ENCODE results near the gene OSTN.
A peak's percentile ranks its signal among the peaks of the same experiment; 100 is the strongest.

Gene OSTN

DNA sequence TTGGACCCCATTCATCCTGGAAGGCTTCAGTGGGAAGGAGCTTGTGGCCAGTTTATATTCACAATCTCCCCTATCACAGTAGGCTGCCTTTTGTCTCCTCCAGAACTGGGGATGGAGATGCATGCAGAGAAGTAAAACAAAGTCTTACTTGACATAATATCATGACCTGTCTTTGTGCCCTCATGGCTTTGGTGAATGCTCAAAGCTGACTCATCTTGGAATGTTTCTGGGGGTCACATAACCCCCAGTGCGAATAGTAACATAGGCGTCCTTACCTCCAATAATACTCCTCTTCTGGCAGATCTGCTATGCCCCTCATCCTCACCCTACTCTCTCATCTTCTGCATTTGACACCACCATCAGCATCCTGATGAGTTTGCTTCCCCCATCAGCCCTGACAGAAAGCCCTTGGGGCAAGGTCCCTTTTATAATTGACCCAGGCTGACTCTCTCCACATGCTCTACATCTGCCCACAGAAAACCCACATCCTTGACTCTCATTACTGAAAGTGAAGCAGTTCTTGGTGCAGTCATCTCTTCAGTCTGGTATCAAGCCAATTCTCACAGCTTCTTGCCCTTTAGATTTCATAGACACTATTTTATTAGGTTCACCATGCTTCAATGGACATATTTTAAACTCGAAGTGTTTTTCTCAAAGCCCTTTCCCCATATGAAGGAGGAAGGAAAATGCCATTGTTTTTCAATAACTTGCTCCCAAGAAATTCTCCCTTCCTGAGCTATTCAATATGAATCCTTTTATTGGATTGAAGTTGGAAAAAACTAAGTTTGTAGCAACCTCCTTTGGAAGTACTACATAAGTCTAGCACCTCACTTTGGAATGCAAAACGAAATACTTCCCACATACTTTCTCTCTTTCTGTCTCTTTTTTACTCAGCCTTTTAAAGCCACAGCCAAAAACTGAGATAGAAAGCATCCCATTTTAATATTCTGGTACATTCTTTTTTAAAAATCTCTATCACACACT lies 36.6 kb downstream of the OSTN start:
- DNase-seq: peak; percentile 32
- H4K91ac ChIP-seq (ENCODE audit: low read length): no peak overlapping the region
- no peak overlapping the region for H4K8ac ChIP-seq (ENCODE audit: low read length)
- no peak overlapping the region for H3K4me2 ChIP-seq (ENCODE audit: low read length, poor library complexity, severe bottlenecking)
- H3K36me3 ChIP-seq (ENCODE audit: control insufficient read depth in 1 of 2, insufficient read depth in 2 of 2, low read depth in 1 of 2, low read length in 2 of 2): no peaks in the 10 kb centered on the region
- H3K4me1 ChIP-seq (ENCODE audit: control insufficient read depth, insufficient read depth, low read depth, low read length): peaks cover 2% of the 10 kb centered on the region
- H2AK5ac ChIP-seq (ENCODE audit: low read length, severe bottlenecking): peak overlapping the region; percentile 5
- no peak overlapping the region for H2BK5ac ChIP-seq (ENCODE audit: low read depth, low read length, poor library complexity, severe bottlenecking)
- H2BK12ac ChIP-seq (ENCODE audit: low read length in 2 of 2): peak overlapping the region; percentile 12 to 57
- peak overlapping the region; percentile 52 for H3K27ac ChIP-seq (ENCODE audit: low read length, poor library complexity, severe bottlenecking)
- no peak overlapping the region for H3K23ac ChIP-seq (ENCODE audit: low read length in 2 of 2)
- no peaks in the 10 kb centered on the region for H3K27me3 ChIP-seq (ENCODE audit: control insufficient read depth in 1 of 2, insufficient read depth in 1 of 2, low read length in 2 of 2)
- H3K18ac ChIP-seq (ENCODE audit: low read depth in 1 of 2, low read length in 2 of 2): peak overlapping the region in 1 of 2 experiments; percentile 74
- H3K79me1 ChIP-seq (replicated peaks; ENCODE audit: low read length, poor library complexity, severe bottlenecking): no peaks in the 10 kb centered on the region
- H3K4ac ChIP-seq (ENCODE audit: low read depth in 1 of 2, low read length in 2 of 2): peak overlapping the region in 1 of 2 experiments; percentile 82
- H2AFZ ChIP-seq (ENCODE audit: low read depth, low read length): no peak overlapping the region
- no peak overlapping the region for H3K14ac ChIP-seq (ENCODE audit: low read length in 2 of 2)
- H3K9ac ChIP-seq (ENCODE audit: low read length): peak overlapping the region; percentile 73
- H3K9me3 ChIP-seq (ENCODE audit: control insufficient read depth, low read length): no peaks in the 10 kb centered on the region
- H2BK120ac ChIP-seq (ENCODE audit: low read depth, low read length): no peak overlapping the region
- H2BK15ac ChIP-seq (ENCODE audit: low read depth, poor library complexity, severe bottlenecking): no peak overlapping the region
- WGBS: 73% methylated on average over 3 of the region's 4 CpGs
- H3K4me3 ChIP-seq (ENCODE audit: insufficient read depth in 1 of 2, low read depth in 1 of 2, low read length in 2 of 2): no peak overlapping the region

GRCh38 chr3:191236646-191237045 lies 37.6 kb downstream of the OSTN start:
- Histone ChIP-seq H2BK120ac (ENCODE audit: low read depth, low read length) (no peak overlapping the region), H3K23ac (ENCODE audit: low read length in 2 of 2) (no peak overlapping the region), H3K27ac (ENCODE audit: low read length, poor library complexity, severe bottlenecking) (no peak overlapping the region), H2BK12ac (ENCODE audit: low read length in 2 of 2) (no peak overlapping the region), H3K79me1 (replicated peaks; ENCODE audit: low read length, poor library complexity, severe bottlenecking) (no peaks in the 10 kb centered on the region), H3K4ac (ENCODE audit: low read depth in 1 of 2, low read length in 2 of 2) (no peak overlapping the region), H3K14ac (ENCODE audit: low read length in 2 of 2) (no peak overlapping the region), H3K4me1 (ENCODE audit: control insufficient read depth, insufficient read depth, low read depth, low read length) (peaks cover 2% of the 10 kb centered on the region), H2AFZ (ENCODE audit: low read depth, low read length) (no peak overlapping the region), H3K9me3 (ENCODE audit: control insufficient read depth, low read length) (no peaks in the 10 kb centered on the region), H3K36me3 (ENCODE audit: control insufficient read depth in 1 of 2, insufficient read depth in 2 of 2, low read depth in 1 of 2, low read length in 2 of 2) (no peaks in the 10 kb centered on the region), H2BK5ac (ENCODE audit: low read depth, low read length, poor library complexity, severe bottlenecking) (no peak overlapping the region), H3K9ac (ENCODE audit: low read length) (peak overlapping the region; percentile 73), H3K27me3 (ENCODE audit: control insufficient read depth in 1 of 2, insufficient read depth in 1 of 2, low read length in 2 of 2) (no peaks in the 10 kb centered on the region), H2AK5ac (ENCODE audit: low read length, severe bottlenecking) (no peak overlapping the region), H4K91ac (ENCODE audit: low read length) (peak overlapping the region; percentile 90), H4K8ac (ENCODE audit: low read length) (peak overlapping the region; percentile 49), H3K18ac (ENCODE audit: low read depth in 1 of 2, low read length in 2 of 2) (peak overlapping the region in 1 of 2 experiments; percentile 93), H3K4me3 (ENCODE audit: insufficient read depth in 1 of 2, low read depth in 1 of 2, low read length in 2 of 2) (no peak overlapping the region), H3K4me2 (ENCODE audit: low read length, poor library complexity, severe bottlenecking) (no peak overlapping the region), H2BK15ac (ENCODE audit: low read depth, poor library complexity, severe bottlenecking) (no peak overlapping the region)
- DNase-seq: peak; percentile 57
- 71% methylated on average over 3 of the region's 3 CpGs for WGBS

- H3K4me3 ChIP-seq (ENCODE audit: insufficient read depth in 1 of 2, low read depth in 1 of 2, low read length in 2 of 2): no peak overlapping the region
- H3K27ac ChIP-seq (ENCODE audit: low read length, poor library complexity, severe bottlenecking): no peak overlapping the region
- H3K9me3 ChIP-seq (ENCODE audit: control insufficient read depth, low read length): no peaks in the 10 kb centered on the region
- peak overlapping the region in 1 of 2 experiments; percentile 86 for H3K4ac ChIP-seq (ENCODE audit: low read depth in 1 of 2, low read length in 2 of 2)
- peak overlapping the region in 1 of 2 experiments; percentile 94 for H2BK12ac ChIP-seq (ENCODE audit: low read length in 2 of 2)
- no peak for DNase-seq
- no peaks in the 10 kb centered on the region for H3K36me3 ChIP-seq (ENCODE audit: control insufficient read depth in 1 of 2, insufficient read depth in 2 of 2, low read depth in 1 of 2, low read length in 2 of 2)
- no peaks in the 10 kb centered on the region for H3K27me3 ChIP-seq (ENCODE audit: control insufficient read depth in 1 of 2, insufficient read depth in 1 of 2, low read length in 2 of 2)
- H3K23ac ChIP-seq (ENCODE audit: low read length in 2 of 2): no peak overlapping the region
- H3K79me1 ChIP-seq (replicated peaks; ENCODE audit: low read length, poor library complexity, severe bottlenecking): no peaks in the 10 kb centered on the region
- no peak overlapping the region for H2BK5ac ChIP-seq (ENCODE audit: low read depth, low read length, poor library complexity, severe bottlenecking)
- H2BK120ac ChIP-seq (ENCODE audit: low read depth, low read length): no peak overlapping the region
- 99% methylated on average over 5 of the region's 5 CpGs for WGBS
- H4K8ac ChIP-seq (ENCODE audit: low read length): peak overlapping the region; percentile 49
- H3K14ac ChIP-seq (ENCODE audit: low read length in 2 of 2): peak overlapping the region in 1 of 2 experiments; percentile 22
- H3K4me1 ChIP-seq (ENCODE audit: control insufficient read depth, insufficient read depth, low read depth, low read length): peaks cover 2% of the 10 kb centered on the region
- peak overlapping the region; percentile 43 to 93 for H3K18ac ChIP-seq (ENCODE audit: low read depth in 1 of 2, low read length in 2 of 2)
- H2BK15ac ChIP-seq (ENCODE audit: low read depth, poor library complexity, severe bottlenecking): no peak overlapping the region
- peak overlapping the region; percentile 90 for H4K91ac ChIP-seq (ENCODE audit: low read length)
- H3K9ac ChIP-seq (ENCODE audit: low read length): no peak overlapping the region
- H2AFZ ChIP-seq (ENCODE audit: low read depth, low read length): no peak overlapping the region
- H3K4me2 ChIP-seq (ENCODE audit: low read length, poor library complexity, severe bottlenecking): no peak overlapping the region
- peak overlapping the region; percentile 80 for H2AK5ac ChIP-seq (ENCODE audit: low read length, severe bottlenecking)
These were observed 38.2 kb downstream of the OSTN start for GRCh38 chr3:191237047-191237882.
